GM18870 (cell line): ENCODE results near the gene RBMS1.

ENCODE experiments used
- ATAC-seq: cut with Tn5 transposase; IDR thresholded peaks from one replicate; pipeline ENCODE4 v1.9.1; 2021; ENCODE audit warnings: moderate library complexity; ENCODE audit not compliant: unreplicated experiment

The RBMS1 gene

DNA sequence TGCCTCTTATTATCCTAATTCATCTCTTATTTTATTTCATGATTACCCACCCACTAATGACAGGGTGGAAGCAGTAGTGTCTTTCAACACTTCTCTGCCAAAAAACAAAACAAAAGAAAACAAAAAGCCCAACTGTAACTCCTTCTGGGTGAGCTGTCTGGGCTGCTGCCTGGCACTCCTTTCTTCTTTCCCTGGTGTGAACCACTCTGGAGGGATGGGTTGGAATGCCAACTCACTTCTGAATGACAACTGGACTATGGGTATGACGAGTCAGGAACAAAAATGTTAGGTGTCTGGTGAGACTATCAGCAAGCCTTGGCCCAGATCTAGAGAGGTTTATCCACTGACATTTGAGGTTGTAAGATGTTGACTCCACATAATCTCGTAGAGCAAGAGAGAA is 205.3 kb downstream of the RBMS1 start:
- ATAC-seq: no peak

GRCh38 chr2:160287476-160287875 is 206.1 kb downstream of the RBMS1 start:
- ATAC-seq: no peak

GRCh38 chr2:160286551-160286950 is 207.1 kb downstream of the RBMS1 start:
- ATAC-seq: no peak

- ATAC-seq: no peak
Observed at GRCh38 chr2:160283675-160284074, 209.9 kb downstream of the RBMS1 start.

- ATAC-seq: no peak
Observed at GRCh38 chr2:160282063-160282580, 211.5 kb downstream of the RBMS1 start.

DNA sequence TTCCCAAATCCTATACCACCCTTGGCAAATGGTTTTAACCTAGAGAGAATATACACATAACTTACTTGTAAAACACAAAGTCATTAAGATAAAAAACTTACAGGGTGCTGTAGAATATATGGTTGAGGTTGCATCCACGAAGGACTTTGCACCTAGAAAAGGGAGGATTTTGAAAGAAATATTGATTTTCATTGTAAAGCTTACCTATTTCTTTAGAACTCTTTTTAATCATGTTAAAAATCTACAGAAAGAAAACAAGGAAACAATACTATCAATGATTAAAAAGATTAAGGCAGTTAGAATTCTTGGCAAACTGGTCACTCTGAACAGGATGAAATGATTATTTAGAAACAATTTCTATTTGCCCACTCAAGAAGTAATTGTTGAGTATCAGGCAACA is 212.4 kb downstream of the RBMS1 start:
- no peak for ATAC-seq

DNA sequence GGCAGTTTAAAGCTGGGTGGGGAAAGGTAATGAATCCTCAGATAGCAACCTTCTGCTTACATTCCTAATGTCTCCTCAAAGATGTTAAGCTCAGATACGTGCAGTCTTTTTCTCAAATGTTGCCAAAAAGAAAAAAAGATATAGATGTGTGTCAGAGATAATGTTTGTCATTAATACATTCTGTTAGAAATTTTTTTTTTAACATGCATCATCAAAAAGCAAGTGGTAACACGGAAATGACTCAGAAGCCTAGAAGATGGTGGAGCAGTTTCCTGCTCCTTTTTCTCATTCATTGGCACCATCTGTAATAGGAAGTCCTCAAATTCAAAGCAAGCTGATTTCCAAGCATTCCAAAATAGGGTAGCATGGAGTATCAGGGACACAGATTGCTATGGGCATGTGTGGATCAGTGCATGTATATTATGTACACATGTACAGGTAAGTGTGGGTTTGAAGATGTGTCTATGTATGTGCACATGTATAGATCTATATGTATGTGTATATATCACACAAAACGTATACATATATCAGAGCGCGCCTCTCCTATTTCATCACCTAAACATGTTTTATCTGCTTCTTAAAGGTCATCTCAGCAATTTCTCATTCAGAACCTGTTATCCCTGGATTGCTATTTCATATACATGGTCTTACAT is 213.7 kb downstream of the RBMS1 start:
- ATAC-seq: no peak

DNA sequence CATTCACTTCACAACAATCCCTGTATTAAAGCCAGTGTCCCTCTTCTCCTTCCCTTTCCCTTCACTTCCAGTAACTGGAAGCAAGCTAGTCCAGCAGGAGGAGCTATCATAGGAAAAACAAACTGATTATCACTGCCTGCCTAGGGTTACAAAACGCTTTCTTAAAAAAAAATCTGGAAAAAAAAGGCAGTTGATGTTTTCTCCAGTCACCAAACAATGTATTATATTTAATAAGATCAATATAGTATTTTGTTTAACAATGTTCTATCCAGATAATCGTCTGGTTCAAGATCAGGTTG is 214.8 kb downstream of the RBMS1 start:
- no peak for ATAC-seq

GRCh38 chr2:160278101-160278878 is 215.3 kb downstream of the RBMS1 start:
- no peak for ATAC-seq

DNA sequence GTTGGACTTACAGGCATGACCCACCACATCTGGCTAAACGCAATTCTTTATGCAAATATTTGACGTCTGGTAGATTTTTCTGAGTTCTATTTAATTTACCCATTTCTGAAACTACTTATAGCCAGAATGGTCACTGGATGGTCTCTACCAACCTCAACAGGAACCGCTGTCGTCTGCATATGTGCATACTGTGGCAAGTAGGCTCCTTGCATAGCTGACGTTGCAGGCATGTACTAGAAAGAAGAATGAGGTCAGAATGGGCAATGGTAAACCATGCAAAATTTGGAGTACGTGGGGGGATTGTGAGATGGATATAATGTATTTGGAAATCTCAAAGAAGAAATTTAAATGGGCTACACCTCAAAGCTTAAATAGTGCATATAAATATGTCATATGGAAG is 216.5 kb downstream of the RBMS1 start:
- no peak for ATAC-seq

- ATAC-seq: no peak
Observed at GRCh38 chr2:160275656-160276055, 218.0 kb downstream of the RBMS1 start.

- no peak for ATAC-seq
Observed at GRCh38 chr2:160271171-160272086, 222.2 kb downstream of the RBMS1 start.

GRCh38 chr2:160270571-160271113 is 223.0 kb downstream of the RBMS1 start:
- ATAC-seq: no peak

GRCh38 chr2:160269803-160270570 is 223.6 kb downstream of the RBMS1 start:
- ATAC-seq: peak; percentile 77

DNA sequence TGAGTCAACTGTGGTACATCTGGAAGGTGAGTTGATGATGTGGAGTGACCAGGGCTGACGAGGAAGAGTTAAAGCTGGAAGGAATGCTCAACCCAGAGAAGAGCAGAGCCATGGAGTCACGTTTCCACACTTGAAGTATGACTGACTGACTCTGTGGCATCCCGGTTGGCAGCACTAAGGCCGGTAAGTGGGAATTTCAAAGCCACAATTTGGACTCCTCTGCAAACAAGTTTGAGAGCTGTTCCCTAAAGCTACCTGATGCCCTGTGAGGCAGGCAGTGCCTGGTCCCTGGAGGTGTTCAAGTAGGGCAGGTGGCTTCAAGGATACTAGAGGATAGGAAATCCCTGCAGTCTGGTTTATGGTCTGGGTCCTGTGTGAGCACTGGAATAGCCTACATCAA is 224.2 kb downstream of the RBMS1 start:
- ATAC-seq: peak; percentile 3

DNA sequence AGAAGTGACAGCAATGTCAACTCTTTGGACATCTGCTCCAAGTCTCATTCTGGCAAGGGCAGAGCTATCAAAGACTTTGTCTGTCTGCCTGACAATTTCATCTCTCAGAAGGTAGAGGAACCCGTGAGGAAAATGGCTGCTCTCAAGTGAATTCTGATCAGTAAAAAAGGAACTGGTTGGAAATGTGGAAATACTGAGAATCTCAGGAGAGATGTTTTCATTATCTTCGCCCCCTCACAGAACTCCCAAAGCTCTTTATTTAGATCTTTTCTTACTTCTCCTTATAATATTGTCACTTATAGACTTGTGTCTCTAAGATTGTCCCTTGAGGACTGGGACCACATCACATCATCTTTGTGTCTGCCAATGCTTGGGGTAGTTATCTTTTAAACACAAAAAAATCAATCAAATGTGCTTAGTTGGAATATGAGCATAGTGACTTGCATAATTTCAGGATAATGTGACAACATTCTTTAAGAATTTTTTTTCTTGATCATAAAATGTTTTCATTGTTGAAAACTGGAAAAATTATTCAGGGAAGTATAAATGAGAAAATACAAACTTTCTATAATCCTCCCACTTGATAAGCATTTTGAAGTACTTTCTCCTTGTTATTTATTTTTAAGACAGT is 225.3 kb downstream of the RBMS1 start:
- no peak for ATAC-seq

GRCh38 chr2:160267692-160268091 is 225.9 kb downstream of the RBMS1 start:
- ATAC-seq: no peak

- no peak for ATAC-seq
Observed at GRCh38 chr2:160267022-160267421, 226.6 kb downstream of the RBMS1 start.

DNA sequence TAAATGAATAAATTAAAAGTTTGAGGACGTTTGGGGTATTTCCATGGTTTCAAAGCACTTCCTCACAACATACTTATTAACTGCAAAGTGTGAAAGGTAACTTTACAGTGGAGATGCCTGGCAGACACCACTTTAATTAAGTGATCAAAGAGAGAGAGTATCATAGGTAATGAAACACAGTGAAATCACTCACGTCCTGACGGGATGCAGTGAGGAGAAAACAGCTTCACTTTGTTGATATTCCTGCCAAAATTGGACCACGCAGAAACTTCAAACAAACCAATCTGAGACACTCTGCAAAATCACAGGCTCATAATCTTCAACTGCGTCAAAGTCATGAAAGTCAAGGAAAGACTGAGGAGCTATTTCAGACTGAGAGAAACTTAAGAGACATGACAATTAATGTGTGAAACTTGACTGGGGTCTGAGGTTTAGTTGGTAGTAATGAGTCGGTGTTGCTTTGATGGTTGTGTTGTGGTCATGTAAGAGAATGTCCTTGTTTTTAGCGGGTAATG is 227.5 kb downstream of the RBMS1 start:
- ATAC-seq: no peak

- ATAC-seq: no peak
Observed at GRCh38 chr2:160264308-160264707, 229.3 kb downstream of the RBMS1 start.
